ENCODE measurements around the gene PABPN1L.

GRCh38 chr16:88883117-88883895 is 16.8 kb upstream of the PABPN1L start:
- TF ChIP-seq POLR2A (IDR thresholded peaks at IDR 0.05; ENCODE audit: insufficient read depth in 1 of 2, low read depth in 2 of 2, low read length in 2 of 2) (no peak), RORA (CRISPR knock-in tag; IDR thresholded peaks at IDR 0.05) (no peak), ZNF775 (CRISPR knock-in tag; IDR thresholded peaks at IDR 0.05; ENCODE audit: borderline replicate concordance) (no peak)

Data from HepG2 (cell line).